GM23338 (cell line): ENCODE measurements around the gene WWOX. TPM values are rescaled to one million over a fixed set of nuclear protein-coding genes. Genes with fewer than 3 reads are reported as not detected.

ENCODE experiments used
- ATAC-seq: fragments of 200-7000 bp; cut with Tn5 transposase; 3 replicates; pipeline ENCODE4 v1.9.1; 2020
- DNase-seq: peaks from one replicate; pipeline ENCODE4 v3.0.0-alpha.2; 2015; ENCODE audit warnings: low spot score
- H2AFZ ChIP-seq: fragments of 200-600 bp; sonication (generic); 2 replicates; pipeline ENCODE4 v1.8.0; 2016; ENCODE audit warnings: antibody characterized with exemption, mild to moderate bottlenecking, moderate library complexity
- H3F3A ChIP-seq: fragments of 200-600 bp; sonication (generic); replicated peaks from 2 replicates; pipeline ENCODE4 v1.8.0; 2017; ENCODE audit warnings: antibody characterized with exemption, mixed run types, low read depth
- H3K27ac ChIP-seq: fragments of 200-600 bp; sonication (generic); 2 replicates; pipeline ENCODE4 v1.6.1; 2016; ENCODE audit warnings: low read depth
- H3K27me3 ChIP-seq: fragments of 200-600 bp; sonication (generic); 2 replicates; pipeline ENCODE4 v1.8.0; 2016; ENCODE audit warnings: mild to moderate bottlenecking, mixed run types, moderate library complexity; ENCODE audit not compliant: insufficient read depth
- H3K36me3 ChIP-seq: fragments of 200-600 bp; sonication (generic); 2 replicates; pipeline ENCODE4 v1.8.0; 2016; ENCODE audit warnings: mild to moderate bottlenecking; ENCODE audit not compliant: insufficient read depth
- H3K4me1 ChIP-seq: fragments of 200-600 bp; sonication (generic); 2 replicates; pipeline ENCODE4 v1.8.0; 2016; ENCODE audit warnings: mild to moderate bottlenecking, moderate library complexity; ENCODE audit not compliant: insufficient read depth
- H3K4me2 ChIP-seq: fragments of 200-600 bp; sonication (generic); 2 replicates; pipeline ENCODE4 v1.7.1; 2017; ENCODE audit warnings: mixed run types
- H3K4me3 ChIP-seq: fragments of 200-600 bp; sonication (generic); 2 replicates; pipeline ENCODE4 v1.6.1; 2016; ENCODE audit warnings: mixed run types
- H3K79me2 ChIP-seq: fragments of 200-600 bp; sonication (generic); replicated peaks from 2 replicates; pipeline ENCODE4 v1.8.0; 2017; ENCODE audit warnings: mild to moderate bottlenecking; ENCODE audit not compliant: insufficient read depth
- H3K9me2 ChIP-seq: fragments of 200-600 bp; sonication (generic); 2 replicates; pipeline ENCODE4 v1.8.0; 2017; ENCODE audit not compliant: insufficient read depth
- H4K20me1 ChIP-seq: fragments of 200-600 bp; sonication (generic); replicated peaks from 2 replicates; pipeline ENCODE4 v1.8.0; 2017; ENCODE audit warnings: mild to moderate bottlenecking; ENCODE audit not compliant: insufficient read depth
- H3K27ac Mint-ChIP-seq: 2 replicates; pipeline ENCODE4 v1.8.0; 2020; ENCODE audit warnings: inconsistent platforms, mild to moderate bottlenecking, moderate library complexity, mixed read lengths
- H3K27me3 Mint-ChIP-seq: 3 replicates; pipeline ENCODE4 v1.8.0; 2022; ENCODE audit warnings: low read depth, mild to moderate bottlenecking, moderate library complexity, mixed read lengths, inconsistent platforms; ENCODE audit not compliant: insufficient read depth, poor library complexity
- H3K36me3 Mint-ChIP-seq: 3 replicates; pipeline ENCODE4 v1.8.0; 2021; ENCODE audit warnings: low read depth, mild to moderate bottlenecking, inconsistent platforms, moderate library complexity, mixed read lengths
- H3K4me1 Mint-ChIP-seq: 3 replicates; pipeline ENCODE4 v1.8.0; 2020; ENCODE audit warnings: mild to moderate bottlenecking, inconsistent platforms, mixed read lengths
- H3K4me3 Mint-ChIP-seq: 3 replicates; pipeline ENCODE4 v1.8.0; 2021; ENCODE audit warnings: moderate library complexity, mild to moderate bottlenecking, inconsistent platforms, mixed read lengths
- H3K9me3 Mint-ChIP-seq: 3 replicates; pipeline ENCODE4 v1.8.0; 2020; ENCODE audit warnings: moderate library complexity, mild to moderate bottlenecking, inconsistent platforms, mixed read lengths
- ETS1 ChIP-seq: IDR thresholded peaks from 2 replicates; pipeline ENCODE4 v1.6.1; 2016; ENCODE audit warnings: antibody characterized with exemption
- EZH2phosphoT487 ChIP-seq: fragments of 200-600 bp; sonication (generic); IDR thresholded peaks from one replicate; pipeline ENCODE4 v1.8.1; 2018; ENCODE audit warnings: antibody characterized with exemption; ENCODE audit not compliant: unreplicated experiment
- NANOG ChIP-seq: IDR thresholded peaks from 2 replicates; pipeline ENCODE4 v1.6.1; 2016; ENCODE audit warnings: antibody characterized with exemption, borderline replicate concordance
- POLR2AphosphoS5 ChIP-seq: IDR thresholded peaks from 2 replicates; pipeline ENCODE4 v1.6.1; 2016; ENCODE audit warnings: antibody characterized with exemption, low read depth
- REST ChIP-seq: IDR thresholded peaks from one replicate; pipeline ENCODE4 v1.6.1; 2018; ENCODE audit warnings: antibody characterized with exemption; ENCODE audit not compliant: unreplicated experiment
- ZNF114 ChIP-seq: fragments of 250-450 bp; sonication (Bioruptor Pico); IDR thresholded peaks from 2 replicates; pipeline ENCODE4 v1.5.0; 2020; ENCODE audit warnings: mild to moderate bottlenecking, moderate library complexity
- ZNF331 ChIP-seq: fragments of 250-450 bp; sonication (Bioruptor Pico); IDR thresholded peaks from 2 replicates; pipeline ENCODE4 v1.5.0; 2020; ENCODE audit warnings: low read depth, mild to moderate bottlenecking, moderate library complexity
- ZNF462 ChIP-seq: fragments of 250-450 bp; sonication (Bioruptor Pico); IDR thresholded peaks from 2 replicates; pipeline ENCODE4 v1.5.0; 2020; ENCODE audit warnings: mild to moderate bottlenecking, moderate library complexity
- polyA plus RNA-seq: library from polyadenylated mRNA; unstranded; fragments of >200 nt; fragmentation: Nextera tagmentation; extraction: Ambion mirVana; gene quantifications from 2 replicates; pipeline ENCODE4 v1.2.1, GENCODE V29; 2016
- total RNA-seq: library from RNA; depleted of rRNA; stranded (reverse); fragments of >200 nt; shearing (Covaris generic); gene quantifications from 2 replicates; pipeline ENCODE4 v1.2.3, GENCODE V29; 2014

Gene WWOX
- total and polyA plus RNA-seq, 2 experiments from 2014 or later: 10.0 to 19.3 TPM

GRCh38 chr16:79168321-79168720, 1068.9 kb downstream of the WWOX start:
- 0 out of 2 replicates have a peak overlapping the region, but pooled peaks have one; percentile 5 for H3K4me2 ChIP-seq
- peaks cover 13% of the 10 kb centered on the region for H3K36me3 Mint-ChIP-seq
- DNase-seq (no peak), ATAC-seq (no peak)
- H3K27ac ChIP-seq: no peak overlapping the region
- TF ChIP-seq REST: no peak
- no peak for TF ChIP-seq POLR2AphosphoS5
- no peak for TF ChIP-seq ZNF114 (CRISPR knock-in tag)
- TF ChIP-seq ZNF331 (CRISPR knock-in tag): no peak
- TF ChIP-seq NANOG: no peak
- no peak for TF ChIP-seq EZH2phosphoT487
- no peak for TF ChIP-seq ETS1
- TF ChIP-seq ZNF462 (CRISPR knock-in tag): no peak
- H3K4me1 ChIP-seq: peaks cover 17% of the 10 kb centered on the region
- no peak overlapping the region for H3K4me3 Mint-ChIP-seq
- peaks cover 31% of the 10 kb centered on the region for H3K4me1 Mint-ChIP-seq
- H3K36me3 ChIP-seq: no peaks in the 10 kb centered on the region; the same call in 1 of the 2 replicates
- H3K27me3 ChIP-seq: no peaks in the 10 kb centered on the region
- no peak overlapping the region for H2AFZ ChIP-seq
- H3K27ac Mint-ChIP-seq: no peak overlapping the region
- H3K9me2 ChIP-seq: peaks cover 13% of the 10 kb centered on the region
- H3F3A ChIP-seq: no peaks in the 10 kb centered on the region
- H4K20me1 ChIP-seq: no peaks in the 10 kb centered on the region
- H3K9me3 Mint-ChIP-seq: peaks cover 15% of the 10 kb centered on the region
- no peaks in the 10 kb centered on the region for H3K27me3 Mint-ChIP-seq
- H3K79me2 ChIP-seq: no peaks in the 10 kb centered on the region
- H3K4me3 ChIP-seq: no peak overlapping the region
